HepG2 (cell line): ENCODE results near the gene BLVRB. TPM values are rescaled to one million over a fixed set of nuclear protein-coding genes. Genes with fewer than 3 reads are reported as not detected.

Experiments
- ARHGAP35 ChIP-seq: sonication (generic); formaldehyde crosslinking; IDR thresholded peaks from 2 replicates; pipeline ENCODE4 v1.9.0; 2022; ENCODE audit warnings: mild to moderate bottlenecking, inconsistent platforms, moderate library complexity, missing genetic modification reagents, borderline replicate concordance
- ARID5B ChIP-seq: IDR thresholded peaks from 2 replicates; pipeline ENCODE4 v1.4.0; 2020; ENCODE audit warnings: mild to moderate bottlenecking, missing genetic modification reagents
- ATF1 ChIP-seq: IDR thresholded peaks from 2 replicates; pipeline ENCODE4 v1.6.1; 2016; ENCODE audit warnings: mild to moderate bottlenecking, control low read depth
- GRHL1 ChIP-seq: sonication (generic); formaldehyde crosslinking; conservative IDR thresholded peaks from 2 replicates; pipeline ENCODE4 v1.8.0; 2022; ENCODE audit warnings: missing genetic modification reagents
- HIVEP1 ChIP-seq: sonication (generic); formaldehyde crosslinking; IDR thresholded peaks from 2 replicates; pipeline ENCODE4 v1.4.0; 2020; ENCODE audit warnings: mild to moderate bottlenecking, missing genetic modification reagents
- MEIS2 ChIP-seq: sonication (generic); formaldehyde crosslinking; IDR thresholded peaks from 2 replicates; pipeline ENCODE4 v1.9.0; 2021; ENCODE audit warnings: mild to moderate bottlenecking, missing genetic modification reagents
- NAIF1 ChIP-seq: sonication (generic); formaldehyde crosslinking; IDR thresholded peaks from 2 replicates; pipeline ENCODE4 v1.5.0; 2020; ENCODE audit warnings: mild to moderate bottlenecking, missing genetic modification reagents, borderline replicate concordance
- SKIL ChIP-seq: sonication (generic); formaldehyde crosslinking; IDR thresholded peaks from 2 replicates; pipeline ENCODE4 v1.8.0; 2022; ENCODE audit warnings: missing genetic modification reagents, mild to moderate bottlenecking, moderate library complexity, borderline replicate concordance
- SYNCRIP ChIP-seq: fragments of 200-400 bp; formaldehyde crosslinking; IDR thresholded peaks from 2 replicates; pipeline ENCODE4 v1.6.1; 2018; ENCODE audit warnings: mild to moderate bottlenecking, low read depth, low read length; ENCODE audit not compliant: insufficient read depth
- TBL1XR1 ChIP-seq: fragments of 150-350 bp; IDR thresholded peaks from 2 replicates; pipeline ENCODE4 v1.6.1; 2014; ENCODE audit warnings: borderline replicate concordance, low read length; ENCODE audit not compliant: partially characterized antibody
- ZFP36L2 ChIP-seq: sonication (generic); formaldehyde crosslinking; IDR thresholded peaks from 2 replicates; pipeline ENCODE4 v1.4.0; 2020; ENCODE audit warnings: missing genetic modification reagents
- ZNF24 ChIP-seq: fragments of 450-650 bp; IDR thresholded peaks from 2 replicates; pipeline ENCODE4 v1.6.1; 2017; ENCODE audit warnings: antibody characterized with exemption, mild to moderate bottlenecking
- ZNF788 ChIP-seq: sonication (generic); formaldehyde crosslinking; IDR thresholded peaks from 2 replicates; pipeline ENCODE4 v1.5.0; 2020; ENCODE audit warnings: mild to moderate bottlenecking, missing genetic modification reagents, borderline replicate concordance
- ZNF891 ChIP-seq: sonication (generic); formaldehyde crosslinking; IDR thresholded peaks from 2 replicates; pipeline ENCODE4 v1.5.0; 2020; ENCODE audit warnings: mild to moderate bottlenecking, missing genetic modification reagents
- ZSCAN20 ChIP-seq: sonication (generic); formaldehyde crosslinking; IDR thresholded peaks from 2 replicates; pipeline ENCODE4 v1.4.0; 2020; ENCODE audit warnings: missing genetic modification reagents, mild to moderate bottlenecking, borderline replicate concordance
- polyA plus RNA-seq, 8 experiments: library from polyadenylated mRNA; depleted of rRNA in 3 of 8; stranded (reverse) in 7 of 8; unstranded in 1 of 8; fragments of >200 nt; fragmentation: Illumina TruSeq in 4 of 8; extraction: Trizol in 4 of 8; gene quantifications; 2 replicates each; pipeline versions ENCODE4 v1.2.1 to v1.2.3, GENCODE V29; 2011 to 2016; ENCODE audit warnings: low read depth in 4 of 8, missing spikeins in 1 of 8, mixed read lengths in 1 of 8; ENCODE audit not compliant: insufficient read depth in 1 of 8
- total RNA-seq, 5 experiments: library from RNA; depleted of rRNA; stranded (reverse); fragments of >200 nt; fragmentation: Illumina TruSeq; extraction: Trizol; gene quantifications; 2 replicates each; pipeline ENCODE4 v1.2.3, GENCODE V29; 2016; ENCODE audit warnings: low read depth in 1 of 5
- TF ChIP-seq, protein P1 (sequence below): sonication (generic); formaldehyde crosslinking; IDR thresholded peaks from 2 replicates; pipeline ENCODE4 v1.9.0; 2021; ENCODE audit warnings: missing genetic modification reagents, borderline replicate concordance

Gene BLVRB
- total and polyA plus RNA-seq, 2 of the 13 experiments (the other 11 are each of a cell fraction or from before 2014, with no cell fraction given), result 25.9 to 51.4 TPM

GRCh38 chr19:40443131-40443999, 22.2 kb downstream of the BLVRB start (continued):
- TF ChIP-seq, protein P1, sequence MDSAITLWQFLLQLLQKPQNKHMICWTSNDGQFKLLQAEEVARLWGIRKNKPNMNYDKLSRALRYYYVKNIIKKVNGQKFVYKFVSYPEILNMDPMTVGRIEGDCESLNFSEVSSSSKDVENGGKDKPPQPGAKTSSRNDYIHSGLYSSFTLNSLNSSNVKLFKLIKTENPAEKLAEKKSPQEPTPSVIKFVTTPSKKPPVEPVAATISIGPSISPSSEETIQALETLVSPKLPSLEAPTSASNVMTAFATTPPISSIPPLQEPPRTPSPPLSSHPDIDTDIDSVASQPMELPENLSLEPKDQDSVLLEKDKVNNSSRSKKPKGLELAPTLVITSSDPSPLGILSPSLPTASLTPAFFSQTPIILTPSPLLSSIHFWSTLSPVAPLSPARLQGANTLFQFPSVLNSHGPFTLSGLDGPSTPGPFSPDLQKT (CRISPR knock-in tag), result no peak
- TF ChIP-seq ZNF891 (CRISPR knock-in tag), result peak; percentile 67; the same call in 1 of the 2 replicates
- no peak for TF ChIP-seq ZFP36L2 (CRISPR knock-in tag)
- TF ChIP-seq ZSCAN20, result no peak
- no peak for TF ChIP-seq SYNCRIP
- TF ChIP-seq ZNF24, result no peak
- no peak for TF ChIP-seq GRHL1 (CRISPR knock-in tag)
- TF ChIP-seq SKIL (CRISPR knock-in tag), result no peak
- no peak for TF ChIP-seq NAIF1 (CRISPR knock-in tag)
- TF ChIP-seq TBL1XR1, result no peak
- TF ChIP-seq ZNF788 (CRISPR knock-in tag), result peak; percentile 44; the same call in 1 of the 2 replicates
- TF ChIP-seq ARID5B (CRISPR knock-in tag), result no peak
- TF ChIP-seq ARHGAP35 (CRISPR knock-in tag), result no peak
- peak; percentile 77 for TF ChIP-seq MEIS2 (CRISPR knock-in tag)
- peak; percentile 73 for TF ChIP-seq ATF1 (CRISPR knock-in tag)
- TF ChIP-seq HIVEP1, result 0 out of 2 replicates have a peak, but pooled peaks have one; percentile 43
